ENCODE measurements around the gene CCDC66.
A peak's percentile ranks its signal among the peaks of the same experiment; 100 is the strongest.
"Not testable (repeated sequence)": the region's sequence is repeated elsewhere in the genome, so short reads cannot be mapped to it uniquely, and the experiment has no call there.

Gene CCDC66

GRCh38 chr3:56556908-56557830 is at the start of gene CCDC66:
CCDC66 (plus strand) TSS chr3:56557175; CDS start chr3:56557243, 68 bp downstream.
- DNase-seq, result peak; percentile 79

DNA sequence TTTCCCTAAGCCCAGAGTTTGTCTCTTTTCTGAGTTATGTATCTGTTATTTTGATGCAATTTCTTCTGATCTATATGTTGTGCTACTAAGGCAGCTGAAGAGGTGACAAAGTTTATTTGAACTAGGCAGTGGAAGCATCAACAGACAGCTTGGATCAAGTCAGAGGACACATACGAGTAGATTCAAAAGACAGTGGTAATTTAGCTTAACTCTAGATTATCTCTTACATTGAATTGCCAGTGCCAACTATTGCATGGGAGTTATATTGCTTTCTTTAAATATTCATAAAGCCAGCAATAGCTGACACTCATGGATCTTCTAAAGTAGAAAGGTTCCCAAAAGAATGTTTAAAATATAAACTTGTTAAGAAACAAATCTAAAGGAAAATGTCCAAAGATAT is 37.3 kb upstream of the CCDC66 start:
- no peak for DNase-seq

DNA sequence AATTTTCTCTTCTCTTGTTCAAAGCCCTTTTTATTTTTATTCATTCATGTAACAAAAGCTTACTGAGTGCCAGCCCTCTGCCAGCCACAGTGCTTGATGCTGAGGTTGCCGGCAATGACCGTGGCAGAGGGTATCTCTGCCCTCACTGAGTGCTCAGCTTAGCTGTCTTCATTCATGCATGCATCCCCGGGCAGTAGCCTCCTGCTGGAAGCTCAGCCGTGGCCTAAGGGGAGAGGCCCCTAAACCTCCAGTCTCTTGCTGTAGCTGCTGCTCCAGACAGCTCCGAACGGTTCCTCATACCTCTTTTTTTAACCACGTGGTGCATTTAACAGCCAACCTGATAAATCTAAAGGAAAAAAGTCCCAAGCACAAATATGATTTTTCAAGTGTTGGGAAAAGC is 34.6 kb upstream of the CCDC66 start:
- DNase-seq, result no peak

DNA sequence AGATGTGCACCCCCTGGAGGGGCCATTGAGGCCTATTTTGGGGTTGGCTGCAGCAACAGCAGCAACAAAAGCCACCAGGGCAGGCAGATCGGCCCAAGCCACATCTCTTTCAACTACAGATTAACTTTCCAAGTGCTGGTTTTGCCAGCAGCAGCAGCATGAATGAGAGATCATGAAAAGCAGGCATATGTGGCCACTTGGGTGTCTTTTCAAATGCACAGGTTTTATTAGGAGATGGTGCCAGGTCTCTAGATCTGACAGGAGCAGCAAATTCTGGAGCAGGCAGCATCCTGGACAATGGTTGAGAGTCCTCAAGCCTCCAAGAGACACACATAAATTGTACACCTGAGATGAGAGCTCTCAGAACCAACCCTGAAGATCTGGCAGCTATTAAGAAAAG is 31.7 kb upstream of the CCDC66 start:
- no peak for DNase-seq

DNA sequence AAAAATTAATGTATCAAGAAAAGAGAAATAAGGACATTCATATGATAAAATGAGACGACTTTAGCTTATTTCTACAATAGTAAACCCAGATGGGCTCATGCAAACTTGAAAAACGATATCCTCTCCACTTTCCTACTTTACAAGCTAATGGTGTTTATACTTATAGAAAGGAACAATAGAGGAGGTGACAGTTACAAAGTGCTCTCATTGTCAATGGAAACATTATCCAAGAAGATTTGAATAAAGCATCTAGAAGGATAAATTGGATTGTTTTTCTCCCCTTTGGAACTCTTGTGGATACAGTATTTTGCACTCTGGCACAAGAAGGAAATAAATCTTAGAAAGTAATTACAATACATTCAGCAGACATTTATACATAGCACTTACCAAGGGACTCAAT is 20.2 kb upstream of the CCDC66 start:
- no peak for DNase-seq

DNA sequence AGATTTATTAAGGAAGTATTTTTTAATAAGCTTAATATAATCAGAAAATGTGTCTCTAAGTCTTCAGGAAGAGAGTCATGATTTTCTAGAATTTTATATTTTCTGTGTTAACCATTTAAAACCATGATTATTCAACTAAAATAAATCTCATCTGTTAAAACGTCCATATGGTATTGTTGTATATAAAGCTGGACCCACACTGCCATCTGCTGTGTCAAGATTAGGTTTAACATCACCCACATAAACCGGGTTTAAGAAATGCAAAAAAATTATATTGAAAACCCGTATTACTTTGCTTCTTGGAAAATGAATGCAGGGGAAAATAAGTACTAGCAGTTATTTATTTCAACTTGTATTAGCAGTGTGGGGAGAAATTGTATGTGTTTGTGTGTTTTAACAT is 9.5 kb upstream of the CCDC66 start:
- DNase-seq, result no peak

GRCh38 chr3:56557831-56558170 is 826 bp downstream of the CCDC66 start:
- DNase-seq, result no peak

- no peak for DNase-seq
Observed at GRCh38 chr3:56573501-56573900, 16.5 kb downstream of the CCDC66 start.

GRCh38 chr3:56581941-56582340 is 25.0 kb downstream of the CCDC66 start:
- DNase-seq, result not testable (repeated sequence)

GRCh38 chr3:56584275-56584674 is 27.3 kb downstream of the CCDC66 start:
- not testable (repeated sequence) for DNase-seq

DNA sequence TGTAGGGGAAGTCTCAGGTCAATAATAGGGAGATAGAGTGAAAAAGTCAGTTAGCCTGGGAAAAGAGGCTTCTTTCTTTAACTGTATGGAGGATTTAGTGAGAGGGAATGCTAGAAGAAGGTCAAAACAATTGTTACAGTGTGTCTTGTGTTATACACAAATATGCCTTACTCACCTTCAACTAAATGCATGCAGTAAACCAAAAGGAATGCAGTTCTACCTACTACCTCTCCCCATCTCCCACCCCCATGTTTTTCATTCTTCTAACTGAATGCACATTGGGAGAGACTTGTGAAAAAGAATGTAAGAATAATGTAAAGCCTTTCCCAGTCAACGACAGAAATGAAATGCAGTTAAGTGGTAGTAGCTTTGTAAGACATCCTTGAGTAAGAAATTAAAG is 33.8 kb downstream of the CCDC66 start:
- no peak for DNase-seq

GRCh38 chr3:56591262-56591661 is 34.3 kb downstream of the CCDC66 start:
- no peak for DNase-seq

- DNase-seq, result no peak
Observed at GRCh38 chr3:56593455-56594158, 36.6 kb downstream of the CCDC66 start.

DNA sequence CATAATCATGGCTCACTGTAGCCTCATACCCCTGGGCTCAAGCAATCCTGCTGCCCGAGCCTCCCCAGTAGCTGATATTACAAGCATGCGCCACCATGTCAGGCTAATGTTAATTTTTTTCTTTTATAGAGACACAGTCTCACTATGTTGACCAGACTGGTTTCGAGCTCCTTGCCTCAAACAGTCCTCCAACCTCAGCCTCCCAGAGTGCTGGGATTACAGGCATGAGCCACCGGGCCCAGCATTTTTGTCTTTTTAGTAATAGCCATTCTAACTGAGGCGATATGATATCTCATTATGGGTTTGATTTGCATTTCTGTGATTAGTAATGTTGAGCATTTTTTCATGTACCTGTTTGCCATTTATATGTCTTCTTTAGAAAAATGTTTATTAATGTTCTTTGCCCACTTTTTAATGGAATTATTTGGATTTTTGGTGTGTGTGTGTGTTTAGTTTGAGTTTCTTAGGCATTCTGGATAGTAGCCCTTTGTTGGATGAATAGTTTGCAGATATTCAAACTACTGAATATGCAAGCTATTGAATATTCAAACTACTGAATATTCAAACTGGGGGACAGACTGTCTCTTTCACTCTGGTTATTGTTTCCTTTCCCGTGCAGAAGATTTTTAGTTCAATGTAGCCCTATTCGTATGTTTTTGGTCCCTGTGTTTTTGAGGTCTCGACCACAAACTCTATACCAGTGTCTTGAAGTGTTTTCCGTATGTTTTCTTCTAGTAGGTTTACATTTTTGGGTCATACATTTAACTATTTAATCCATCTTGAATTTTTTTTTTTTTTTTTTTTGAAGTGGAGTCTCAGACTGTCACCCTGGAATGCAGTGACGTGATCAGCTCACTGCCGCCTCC is 39.2 kb downstream of the CCDC66 start:
- no peak for DNase-seq

DNA sequence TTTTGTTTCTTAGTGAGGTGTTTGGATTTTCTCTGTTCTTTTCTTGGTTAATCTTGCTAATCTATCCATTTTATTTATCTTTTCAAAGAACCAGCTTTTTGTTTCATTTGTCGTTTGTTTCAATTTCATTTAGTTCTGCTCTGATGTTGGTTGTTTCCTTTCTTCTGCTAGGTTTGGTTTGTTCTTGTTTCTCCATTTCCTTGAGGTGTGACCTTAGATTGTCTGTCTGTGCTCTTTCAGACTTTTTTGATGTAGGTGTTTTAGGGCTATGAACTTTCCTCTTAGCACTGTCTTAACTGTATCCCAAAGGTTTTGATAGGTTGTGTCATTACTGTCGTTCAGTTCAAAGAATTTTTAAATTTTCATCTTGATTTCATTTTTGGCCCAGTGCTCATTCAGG is 51.5 kb downstream of the CCDC66 start:
- not testable (repeated sequence) for DNase-seq

- DNase-seq, result no peak
Observed at GRCh38 chr3:56610669-56611335, 53.8 kb downstream of the CCDC66 start.

DNA sequence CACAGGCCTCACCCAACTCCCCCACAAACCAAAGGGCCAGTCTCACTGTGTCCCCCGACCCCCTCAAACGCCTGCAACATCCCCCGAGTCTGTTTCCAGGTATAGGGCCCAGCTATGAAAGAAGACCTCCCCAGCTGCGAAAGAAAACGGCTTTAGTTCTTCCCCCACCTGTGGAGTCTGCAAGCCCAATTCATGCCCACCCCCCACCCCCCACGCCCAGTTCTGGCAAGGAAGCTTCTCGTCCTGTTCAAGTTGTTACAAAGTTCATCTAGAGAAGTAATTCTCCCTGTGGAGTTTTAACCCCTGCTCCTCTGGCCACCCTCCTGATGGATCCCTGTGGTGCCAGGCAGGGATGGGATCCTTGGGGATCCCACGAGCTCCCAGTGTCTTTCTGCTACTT is 54.4 kb downstream of the CCDC66 start:
- no peak for DNase-seq

- no peak for DNase-seq
Observed at GRCh38 chr3:56612146-56612545, 55.2 kb downstream of the CCDC66 start.

GRCh38 chr3:56613016-56613415 is 56.0 kb downstream of the CCDC66 start:
- no peak for DNase-seq

GRCh38 chr3:56616478-56617006 is 59.6 kb downstream of the CCDC66 start:
- DNase-seq, result no peak

GRCh38 chr3:56620371-56620770 is 63.4 kb downstream of the CCDC66 start:
- DNase-seq, result no peak

- DNase-seq, result no peak
Observed at GRCh38 chr3:56621681-56622080, 64.7 kb downstream of the CCDC66 start.
